Measurements from ENCODE around the gene TRAF2. TPM values are rescaled to one million over a fixed set of nuclear protein-coding genes. Genes with fewer than 3 reads are reported as not detected.
A peak's percentile ranks its signal among the peaks of the same experiment; 100 is the strongest.

The TRAF2 gene
- total and polyA plus RNA-seq, 4 donors: 4.7 to 14.9 (median 6.8) TPM

- no peak for TF ChIP-seq SP1 (IDR thresholded peaks at IDR 0.05)
- no peak for TF ChIP-seq RAD21 (IDR thresholded peaks at IDR 0.05)
- TF ChIP-seq HNF4G (IDR thresholded peaks at IDR 0.05): no peak
Measured at GRCh38 chr9:136850866-136851775, 35.2 kb upstream of the TRAF2 start (continued).

- H3K4me1 ChIP-seq (ENCODE audit: control insufficient read depth in 4 of 4, insufficient read depth in 4 of 4, low read length in 3 of 4): peaks cover 20 to 57% (median 37%) of the 10 kb centered on the region in 4 donors
- no peak for DNase-seq (ENCODE audit: low spot score)
- WGBS: 46% methylated on average over 23 of the region's 23 CpGs
Measured at GRCh38 chr9:136851941-136852663, 34.2 kb upstream of the TRAF2 start, which contains the start of gene MAMDC4. Gene MAMDC4 (plus strand): TSS chr9:136852346. CDS start chr9:136852417, 71 bp downstream.

More at GRCh38 chr9:136851941-136852663, 34.2 kb upstream of the TRAF2 start, which contains the start of gene MAMDC4:
- Histone ChIP-seq H3K27me3 (ENCODE audit: control insufficient read depth in 4 of 4, insufficient read depth in 4 of 4, low read length in 3 of 4) (no peaks in the 10 kb centered on the region), H3K27ac (ENCODE audit: low read depth in 1 of 2, low read length in 2 of 2) (peak within 1 kb of the TSS; percentile 77 to 83), H3K9me3 (ENCODE audit: control insufficient read depth in 4 of 4, low read length in 3 of 4) (no peaks in the 10 kb centered on the region), H3K9ac (ENCODE audit: low read depth in 1 of 2, low read length in 2 of 2) (peak within 1 kb of the TSS; percentile 9 to 21), H3K36me3 (ENCODE audit: control insufficient read depth in 4 of 4, insufficient read depth in 3 of 4, low read depth in 1 of 4, low read length in 3 of 4) (peaks cover 0 to 4% (median 0%) of the 10 kb centered on the region in 4 donors), H3K4me3 (ENCODE audit: low read depth in 1 of 3, low read length in 3 of 3) (peak within 1 kb of the TSS in 1 of 3 donors; percentile 14)
- TF ChIP-seq YY1 (IDR thresholded peaks at IDR 0.05) (peak; percentile 69), FOXA2 (IDR thresholded peaks at IDR 0.05) (no peak), TAF1 (conservative IDR thresholded peaks at IDR 0.05) (no peak), NR2F2 (IDR thresholded peaks at IDR 0.05) (no peak), GABPA (IDR thresholded peaks at IDR 0.05 in 1 of 2, conservative IDR thresholded peaks at IDR 0.05 in 1 of 2) (no peak), CTCF (IDR thresholded peaks at IDR 0.05; ENCODE audit: low read depth, low read length, missing input control) (no peak), ATF3 (IDR thresholded peaks at IDR 0.05) (no peak), HNF4G (IDR thresholded peaks at IDR 0.05) (peak; percentile 30), EGR1 (IDR thresholded peaks at IDR 0.05; ENCODE audit: low read depth in 2 of 2) (no peak), JUND (IDR thresholded peaks at IDR 0.05) (no peak), ZBTB33 (IDR thresholded peaks at IDR 0.05) (no peak), REST (IDR thresholded peaks at IDR 0.05) (peak; percentile 74), SP1 (IDR thresholded peaks at IDR 0.05) (peak; percentile 83), RAD21 (IDR thresholded peaks at IDR 0.05) (peak; percentile 41 to 53), MAX (IDR thresholded peaks at IDR 0.05) (no peak), HNF4A (conservative IDR thresholded peaks at IDR 0.05) (peak; percentile 87 to 92), FOXA1 (IDR thresholded peaks at IDR 0.05) (no peak), RXRA (IDR thresholded peaks at IDR 0.05) (peak; percentile 80 to 95)
